Measurements from ENCODE around the gene SLC39A13.

The SLC39A13 gene

GRCh38 chr11:47407746-47408590, at the start of gene SLC39A13:
SLC39A13 (plus strand) TSS chr11:47408590; CDS start chr11:47410095, 1,505 bp downstream.
- TF ChIP-seq ZNF274 (IDR thresholded peaks at IDR 0.05; ENCODE audit: low read depth, low read length) = no peak
- H3K4me3 ChIP-seq (ENCODE audit: low read length) = peak within 1 kb of the TSS; percentile 79

DNA sequence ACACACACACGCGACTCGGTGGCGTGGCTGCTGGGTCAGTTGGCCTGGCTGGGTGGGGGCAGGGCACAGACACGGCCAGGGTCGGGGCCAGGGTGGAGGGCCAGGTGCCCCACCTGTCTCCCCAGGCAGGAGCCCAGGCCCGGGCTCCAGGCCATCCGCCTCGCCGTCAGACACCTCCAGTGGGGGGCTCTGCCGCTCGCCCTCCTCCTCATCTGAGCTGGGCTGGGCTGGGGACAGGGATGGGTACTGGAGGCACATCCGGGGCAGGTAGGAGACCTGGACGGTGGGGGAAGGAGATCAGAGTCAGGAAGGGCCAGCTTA, 49.7 kb upstream of the SLC39A13 start:
- no peak overlapping the region for H3K4me3 ChIP-seq (ENCODE audit: low read length)
- TF ChIP-seq ZNF274 (IDR thresholded peaks at IDR 0.05; ENCODE audit: low read depth, low read length) = no peak

GRCh38 chr11:47359162-47359561, 49.2 kb upstream of the SLC39A13 start:
- no peak overlapping the region for H3K4me3 ChIP-seq (ENCODE audit: low read length)
- TF ChIP-seq ZNF274 (IDR thresholded peaks at IDR 0.05; ENCODE audit: low read depth, low read length) = no peak

DNA sequence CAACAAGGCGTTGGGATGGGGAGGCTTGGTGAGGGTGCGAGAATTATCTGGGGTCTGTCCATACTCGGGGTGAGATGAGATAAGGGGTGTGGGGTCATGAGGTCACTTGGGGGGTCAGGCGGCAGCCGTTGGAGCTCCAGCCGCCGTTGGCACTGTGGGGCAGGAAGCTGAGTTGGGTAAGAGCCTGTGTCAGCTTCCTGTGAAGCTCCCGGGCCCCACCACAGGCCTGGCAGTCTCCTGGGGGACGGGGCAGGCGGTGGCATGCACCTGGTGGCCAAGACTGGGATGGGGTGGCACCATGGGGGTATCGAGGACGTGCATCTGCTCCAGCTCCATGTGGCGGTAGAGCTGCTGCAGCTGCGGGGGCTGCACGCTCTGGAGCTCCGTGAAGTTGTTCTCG, 48.8 kb upstream of the SLC39A13 start:
- H3K4me3 ChIP-seq (ENCODE audit: low read length) = no peak overlapping the region
- no peak for TF ChIP-seq ZNF274 (IDR thresholded peaks at IDR 0.05; ENCODE audit: low read depth, low read length)

- no peak overlapping the region for H3K4me3 ChIP-seq (ENCODE audit: low read length)
- TF ChIP-seq ZNF274 (IDR thresholded peaks at IDR 0.05; ENCODE audit: low read depth, low read length) = no peak
Measured at GRCh38 chr11:47360341-47360740, 48.0 kb upstream of the SLC39A13 start.

DNA sequence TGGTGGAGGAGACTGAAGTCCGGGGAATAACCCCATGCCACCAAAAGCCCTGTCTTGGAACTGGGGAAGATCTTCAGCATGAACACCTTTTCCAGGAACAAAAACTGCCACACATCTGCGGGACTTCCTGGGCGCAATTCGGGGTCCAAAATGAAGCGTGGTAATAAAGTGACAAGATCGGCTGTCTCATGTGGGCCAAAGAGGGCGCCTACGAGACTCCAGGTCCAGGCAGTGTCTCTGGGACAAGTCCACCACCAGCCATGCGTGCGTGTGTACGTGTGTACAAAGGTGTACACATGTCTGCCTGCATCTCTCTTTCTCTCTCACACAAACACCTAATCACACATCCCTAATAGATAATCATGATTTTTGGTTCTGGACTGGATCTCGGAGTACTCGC, 47.0 kb upstream of the SLC39A13 start:
- H3K4me3 ChIP-seq (ENCODE audit: low read length) = no peak overlapping the region

GRCh38 chr11:47366020-47366490, 42.3 kb upstream of the SLC39A13 start:
- H3K4me3 ChIP-seq (ENCODE audit: low read length) = no peak overlapping the region
- TF ChIP-seq ZNF274 (IDR thresholded peaks at IDR 0.05; ENCODE audit: low read depth, low read length) = no peak

More for the DNA sequence above, 47.0 kb upstream of the SLC39A13 start:
- TF ChIP-seq ZNF274 (IDR thresholded peaks at IDR 0.05; ENCODE audit: low read depth, low read length) = no peak

DNA sequence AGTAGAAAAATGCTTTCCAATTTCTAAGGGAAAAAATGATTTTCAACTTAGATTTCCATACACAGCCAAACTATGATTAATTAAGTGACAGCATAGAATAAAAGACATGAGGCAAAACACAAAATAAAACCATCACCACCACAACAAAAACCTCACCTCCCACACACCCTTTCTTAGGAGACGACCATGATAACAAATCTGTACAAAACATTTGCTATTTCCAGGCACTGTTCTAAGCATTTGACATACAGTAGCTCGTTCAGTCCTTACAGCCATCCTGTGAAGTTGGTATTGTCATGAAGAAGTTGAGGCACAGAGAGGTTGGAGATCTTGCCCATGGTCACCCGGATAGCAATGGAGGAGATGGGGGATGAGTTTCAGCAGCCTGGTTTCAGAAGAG, 38.7 kb upstream of the SLC39A13 start:
- no peak for TF ChIP-seq ZNF274 (IDR thresholded peaks at IDR 0.05; ENCODE audit: low read depth, low read length)

GRCh38 chr11:47372422-47372821, 36.0 kb upstream of the SLC39A13 start:
- TF ChIP-seq ZNF274 (IDR thresholded peaks at IDR 0.05; ENCODE audit: low read depth, low read length) = no peak

More for the DNA sequence above, 38.7 kb upstream of the SLC39A13 start:
- no peak overlapping the region for H3K4me3 ChIP-seq (ENCODE audit: low read length)

DNA sequence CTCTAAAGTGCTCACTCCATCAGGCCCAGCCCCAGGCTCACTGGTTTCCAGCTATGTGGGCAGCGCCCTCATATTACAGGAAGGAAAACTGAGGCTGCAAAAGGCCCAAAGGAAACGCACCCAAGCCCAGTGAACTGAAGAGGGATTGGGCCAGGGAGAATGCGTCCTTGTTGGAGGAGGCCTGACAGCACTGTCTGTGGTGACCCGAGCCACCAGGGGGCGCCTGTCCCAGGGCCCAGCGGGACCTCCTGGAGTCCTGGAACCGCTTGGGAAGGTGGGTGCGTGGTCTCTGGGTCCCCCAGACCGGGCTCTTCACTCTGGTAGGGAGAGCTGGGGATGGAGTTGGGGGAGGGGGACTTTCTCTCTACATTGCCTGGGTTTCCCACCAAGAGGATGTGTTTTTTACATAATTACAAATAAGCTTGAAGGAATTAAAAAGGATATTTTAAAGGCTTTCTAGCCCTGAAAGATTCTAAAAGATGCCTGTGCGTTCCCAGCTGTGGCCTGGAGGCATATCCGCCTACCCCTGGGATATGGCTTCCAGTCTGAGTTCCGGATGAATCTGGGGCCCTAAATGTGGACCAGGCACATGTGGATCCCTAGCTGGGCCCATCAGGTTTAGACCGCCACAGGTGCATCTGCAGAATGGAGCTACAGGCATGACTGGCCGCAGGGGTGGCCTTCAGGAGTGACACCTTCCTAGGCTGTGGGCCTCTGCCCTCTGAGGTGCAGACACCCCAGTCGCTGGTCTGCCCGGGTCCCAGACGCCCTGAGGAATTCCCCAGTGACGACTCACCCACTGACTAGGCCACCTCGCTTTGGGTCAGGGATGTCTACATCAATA, 34.3 kb upstream of the SLC39A13 start:
- TF ChIP-seq ZNF274 (IDR thresholded peaks at IDR 0.05; ENCODE audit: low read depth, low read length) = no peak
- no peak overlapping the region for H3K4me3 ChIP-seq (ENCODE audit: low read length)

More at GRCh38 chr11:47372422-47372821, 36.0 kb upstream of the SLC39A13 start:
- H3K4me3 ChIP-seq (ENCODE audit: low read length) = no peak overlapping the region

- TF ChIP-seq ZNF274 (IDR thresholded peaks at IDR 0.05; ENCODE audit: low read depth, low read length) = no peak
- no peak overlapping the region for H3K4me3 ChIP-seq (ENCODE audit: low read length)
Measured at GRCh38 chr11:47374720-47375019, 33.7 kb upstream of the SLC39A13 start.

DNA sequence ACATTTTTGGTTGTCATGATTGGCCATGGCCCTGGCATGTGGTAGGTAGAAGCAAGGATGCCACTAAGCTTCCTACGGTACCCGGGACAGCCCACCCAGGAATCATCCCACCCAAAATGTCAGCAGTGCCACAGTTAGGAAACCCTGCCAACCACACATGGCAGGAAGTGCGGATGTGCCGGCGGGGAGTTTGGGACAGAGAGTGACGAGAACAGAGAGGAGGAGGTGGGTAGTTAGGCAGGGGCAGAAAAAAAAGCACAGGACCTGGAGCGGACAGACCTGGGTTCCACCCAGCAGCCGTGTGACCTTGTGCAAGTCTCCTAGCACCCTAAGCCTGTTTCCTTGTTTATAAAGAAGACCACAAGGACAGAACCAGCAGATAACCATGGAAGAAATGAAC, 33.4 kb upstream of the SLC39A13 start:
- no peak for TF ChIP-seq ZNF274 (IDR thresholded peaks at IDR 0.05; ENCODE audit: low read depth, low read length)

GRCh38 chr11:47375546-47376085, 32.8 kb upstream of the SLC39A13 start:
- TF ChIP-seq ZNF274 (IDR thresholded peaks at IDR 0.05; ENCODE audit: low read depth, low read length) = no peak
- H3K4me3 ChIP-seq (ENCODE audit: low read length) = no peak overlapping the region; the same call in 1 of the 2 replicates

More for the DNA sequence above, 33.4 kb upstream of the SLC39A13 start:
- no peak overlapping the region for H3K4me3 ChIP-seq (ENCODE audit: low read length)

DNA sequence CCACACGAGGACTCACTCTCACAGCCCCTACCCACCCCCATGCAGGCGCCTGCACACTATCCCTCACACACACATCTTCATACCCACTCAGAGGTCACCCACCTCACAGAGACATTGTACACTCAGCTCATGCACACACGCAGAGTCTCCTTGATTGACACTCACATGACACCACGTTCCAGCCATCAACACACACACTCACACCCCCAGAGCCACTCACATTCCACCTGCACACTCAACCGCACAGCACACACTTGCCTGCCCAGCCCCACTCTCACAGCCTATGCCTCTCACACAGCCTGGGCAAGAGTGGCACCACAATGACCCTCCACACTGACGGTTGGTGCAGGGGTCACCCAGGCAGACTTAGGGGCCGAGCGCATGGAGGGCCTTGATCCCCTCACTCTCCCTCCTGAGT, 32.3 kb upstream of the SLC39A13 start:
- no peak for TF ChIP-seq ZNF274 (IDR thresholded peaks at IDR 0.05; ENCODE audit: low read depth, low read length)
- H3K4me3 ChIP-seq (ENCODE audit: low read length) = peak overlapping the region; percentile 72; the same call in 1 of the 2 replicates
